WERI-Rb-1 (cell line): ENCODE results near the gene HNRNPDL.

Experiments used
- DNase-seq: peaks from one replicate; pipeline ENCODE4 v3.0.0-alpha.2; 2020
- H3K27ac ChIP-seq: fragments of 250-450 bp; sonication (Bioruptor Pico); 2 replicates; pipeline ENCODE4 v1.5.1; 2020; ENCODE audit warnings: mild to moderate bottlenecking, moderate library complexity
- H3K27me3 ChIP-seq: fragments of 250-450 bp; sonication (Bioruptor Pico); 2 replicates; pipeline ENCODE4 v1.5.1; 2021; ENCODE audit warnings: mild to moderate bottlenecking, low read depth, moderate library complexity; ENCODE audit not compliant: insufficient read depth, severe bottlenecking
- H3K36me3 ChIP-seq: fragments of 250-450 bp; sonication (Bioruptor Pico); 2 replicates; pipeline ENCODE4 v1.5.1; 2020; ENCODE audit warnings: mild to moderate bottlenecking, moderate library complexity
- H3K4me3 ChIP-seq: 2 replicates; pipeline ENCODE4 v1.5.1; 2011; ENCODE audit warnings: low read depth, mild to moderate bottlenecking, control low read depth, low read length
- H3K9me3 ChIP-seq: fragments of 250-450 bp; sonication (Bioruptor Pico); 2 replicates; pipeline ENCODE4 v1.5.1; 2021; ENCODE audit warnings: mild to moderate bottlenecking, moderate library complexity; ENCODE audit not compliant: severe bottlenecking
- CTCF ChIP-seq: IDR thresholded peaks from 2 replicates; pipeline ENCODE4 v1.5.1; 2011; ENCODE audit warnings: low read depth, mild to moderate bottlenecking, control low read depth, inconsistent platforms, low read length

The HNRNPDL gene

GRCh38 chr4:82430964-82431745 lies 893 bp upstream of the HNRNPDL start:
- Histone ChIP-seq H3K9me3 (no peaks in the 10 kb centered on the region), H3K27ac (peak overlapping the region; percentile 100), H3K4me3 (peak overlapping the region; percentile 95), H3K36me3 (peaks cover 76% of the 10 kb centered on the region), H3K27me3 (no peaks in the 10 kb centered on the region)
- TF ChIP-seq CTCF: no peak
- peak; percentile 28 for DNase-seq

GRCh38 chr4:82429728-82430192 lies 502 bp downstream of the HNRNPDL start:
- H3K36me3 ChIP-seq: peaks cover 76% of the 10 kb centered on the region
- peak overlapping the region; percentile 100 for H3K27ac ChIP-seq
- no peaks in the 10 kb centered on the region for H3K9me3 ChIP-seq
- no peaks in the 10 kb centered on the region for H3K27me3 ChIP-seq
- no peak for DNase-seq
- no peak for TF ChIP-seq CTCF
- H3K4me3 ChIP-seq: peak overlapping the region; percentile 95

GRCh38 chr4:82428969-82429727 lies 1.1 kb downstream of the HNRNPDL start:
- Histone ChIP-seq H3K4me3 (peak overlapping the region; percentile 95), H3K27ac (peak overlapping the region; percentile 100), H3K9me3 (no peaks in the 10 kb centered on the region), H3K27me3 (no peaks in the 10 kb centered on the region), H3K36me3 (peaks cover 78% of the 10 kb centered on the region)
- TF ChIP-seq CTCF: peak; percentile 75
- peak; percentile 91 for DNase-seq

- no peak for TF ChIP-seq CTCF
- peaks cover 78% of the 10 kb centered on the region for H3K36me3 ChIP-seq
- H3K4me3 ChIP-seq: peak overlapping the region; percentile 95
- no peaks in the 10 kb centered on the region for H3K9me3 ChIP-seq
- no peak for DNase-seq
- no peaks in the 10 kb centered on the region for H3K27me3 ChIP-seq
- peak overlapping the region; percentile 100 for H3K27ac ChIP-seq
Observed at GRCh38 chr4:82428526-82428968, 1.7 kb downstream of the HNRNPDL start.

- TF ChIP-seq CTCF: no peak
- Histone ChIP-seq H3K27ac (no peak overlapping the region), H3K4me3 (no peak overlapping the region), H3K36me3 (peaks cover 64% of the 10 kb centered on the region), H3K9me3 (no peaks in the 10 kb centered on the region), H3K27me3 (no peaks in the 10 kb centered on the region)
- DNase-seq: no peak
Observed at GRCh38 chr4:82425478-82425877, 4.8 kb downstream of the HNRNPDL start.
